HepG2 (cell line): ENCODE data around the gene BBS9. TPM values are rescaled to one million over a fixed set of nuclear protein-coding genes. Genes with fewer than 3 reads are reported as not detected.

ENCODE experiments used
- CCAR2 ChIP-seq: fragments of 200-400 bp; formaldehyde crosslinking; optimal IDR thresholded peaks from 2 replicates; pipeline ENCODE3; 2018; ENCODE audit warnings: low read depth, mild to moderate bottlenecking, low read length, moderate library complexity
- FOXK2 ChIP-seq: fragments of 450-650 bp; IDR thresholded peaks from 2 replicates; pipeline ENCODE4 v1.6.1; 2016
- GFI1 ChIP-seq: sonication (generic); formaldehyde crosslinking; IDR thresholded peaks from 2 replicates; pipeline ENCODE4 v1.5.0; 2020; ENCODE audit warnings: missing genetic modification reagents, mild to moderate bottlenecking, borderline replicate concordance
- GLI4 ChIP-seq: sonication (generic); formaldehyde crosslinking; IDR thresholded peaks from 2 replicates; pipeline ENCODE4 v1.5.1; 2020; ENCODE audit warnings: missing genetic modification reagents, mild to moderate bottlenecking, moderate library complexity, borderline replicate concordance
- GTF2F1 ChIP-seq: fragments of 150-350 bp; IDR thresholded peaks from 2 replicates; pipeline ENCODE4 v1.6.1; 2014; ENCODE audit warnings: low read length
- KDM2A ChIP-seq: sonication (generic); formaldehyde crosslinking; IDR thresholded peaks from 2 replicates; pipeline ENCODE4 v1.4.0; 2020; ENCODE audit warnings: low read depth, missing genetic modification reagents, borderline replicate concordance
- MAFK ChIP-seq, 2 experiments: IDR thresholded peaks in 1 of 2; conservative IDR thresholded peaks in 1 of 2; 2 replicates each; pipeline ENCODE4 v1.6.1; 2011; ENCODE audit warnings: improper control_type of control experiment in 2 of 2, low read length in 2 of 2
- NFIC ChIP-seq: IDR thresholded peaks from 2 replicates; pipeline ENCODE4 v1.6.1; 2012; ENCODE audit warnings: mild to moderate bottlenecking, low read length, inconsistent platforms
- RCOR2 ChIP-seq: IDR thresholded peaks from 2 replicates; pipeline ENCODE4 v1.6.1; 2016; ENCODE audit warnings: missing biosample characterization, missing genetic modification reagents
- SOX5 ChIP-seq: IDR thresholded peaks from 2 replicates; pipeline ENCODE4 v1.6.1; 2016; ENCODE audit warnings: borderline replicate concordance
- SRF ChIP-seq: IDR thresholded peaks from 2 replicates; pipeline ENCODE4 v1.6.1; 2011; ENCODE audit warnings: mild to moderate bottlenecking, low read depth, low read length, moderate library complexity
- ZEB1 ChIP-seq: IDR thresholded peaks from 2 replicates; pipeline ENCODE4 v1.6.1; 2012; ENCODE audit warnings: mild to moderate bottlenecking, low read depth, inconsistent platforms; ENCODE audit not compliant: insufficient replicate concordance
- ZFYVE20 ChIP-seq: sonication (generic); formaldehyde crosslinking; IDR thresholded peaks from 2 replicates; pipeline ENCODE4 v1.8.0; 2023; ENCODE audit warnings: low read depth, mild to moderate bottlenecking, moderate library complexity, missing genetic modification reagents, borderline replicate concordance
- ZNF577 ChIP-seq: sonication (generic); formaldehyde crosslinking; IDR thresholded peaks from 2 replicates; pipeline ENCODE4 v1.4.0; 2020; ENCODE audit warnings: mild to moderate bottlenecking, low read depth, missing genetic modification reagents, borderline replicate concordance
- ZSCAN22 ChIP-seq: sonication (generic); formaldehyde crosslinking; IDR thresholded peaks from 2 replicates; pipeline ENCODE4 v1.4.0; 2020; ENCODE audit warnings: mild to moderate bottlenecking, missing genetic modification reagents
- ZSCAN9 ChIP-seq: IDR thresholded peaks from 2 replicates; pipeline ENCODE4 v1.6.1; 2016; ENCODE audit warnings: borderline replicate concordance
- polyA plus RNA-seq, 8 experiments: library from polyadenylated mRNA; depleted of rRNA in 3 of 8; stranded (reverse) in 7 of 8; unstranded in 1 of 8; fragments of >200 nt; fragmentation: Illumina TruSeq in 4 of 8; extraction: Trizol in 4 of 8; gene quantifications; 2 replicates each; pipeline versions ENCODE4 v1.2.1 to v1.2.3, GENCODE V29; 2011 to 2016; ENCODE audit warnings: low read depth in 4 of 8, missing spikeins in 1 of 8, mixed read lengths in 1 of 8; ENCODE audit not compliant: insufficient read depth in 1 of 8
- total RNA-seq, 5 experiments: library from RNA; depleted of rRNA; stranded (reverse); fragments of >200 nt; fragmentation: Illumina TruSeq; extraction: Trizol; gene quantifications; 2 replicates each; pipeline ENCODE4 v1.2.3, GENCODE V29; 2016; ENCODE audit warnings: low read depth in 1 of 5
- TF ChIP-seq, protein P1 (sequence below): sonication (generic); formaldehyde crosslinking; IDR thresholded peaks from 2 replicates; pipeline ENCODE4 v1.5.0; 2020; ENCODE audit warnings: mild to moderate bottlenecking, missing genetic modification reagents, moderate library complexity
- TF ChIP-seq, protein P2 (sequence below): sonication (generic); formaldehyde crosslinking; IDR thresholded peaks from 2 replicates; pipeline ENCODE4 v1.8.0; 2022; ENCODE audit warnings: mild to moderate bottlenecking, missing genetic modification reagents, moderate library complexity
- TF ChIP-seq, protein P3 (sequence below): IDR thresholded peaks from 2 replicates; pipeline ENCODE4 v1.6.1; 2016; ENCODE audit warnings: missing biosample characterization, missing genetic modification reagents, low read depth
- TF ChIP-seq, protein P4 (sequence below): sonication (generic); formaldehyde crosslinking; IDR thresholded peaks from 2 replicates; pipeline ENCODE4 v1.8.1; 2023; ENCODE audit warnings: mild to moderate bottlenecking, missing genetic modification reagents

The BBS9 gene
- total and polyA plus RNA-seq, 2 of the 13 experiments (the other 11 are each of a cell fraction or from before 2014, with no cell fraction given): 5.1 to 7.8 TPM

DNA sequence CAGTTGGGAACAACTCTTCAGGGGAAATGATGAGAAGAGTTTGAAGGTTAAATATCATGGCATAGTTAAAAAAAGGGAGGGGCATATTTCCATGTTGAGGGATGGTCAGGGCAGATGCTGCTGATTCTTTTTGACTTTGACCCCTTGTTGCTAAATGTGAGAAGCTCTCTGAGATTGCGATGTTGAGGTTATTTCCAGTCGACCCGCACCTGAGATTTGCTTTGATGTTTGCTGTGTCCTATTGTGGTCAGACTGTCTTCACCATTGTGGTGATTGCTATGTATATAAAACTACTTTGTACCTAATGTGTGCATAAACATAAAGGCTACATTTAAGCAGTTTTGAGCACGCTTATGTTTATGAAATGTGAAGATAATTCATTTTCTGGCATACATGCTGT lies 90.9 kb downstream of the BBS9 start (continued):
- TF ChIP-seq NFIC (no peak), ZFYVE20 (no peak), GTF2F1 (no peak), GFI1 (CRISPR knock-in tag) (peak; percentile 95), ZSCAN22 (CRISPR knock-in tag) (no peak), RCOR2 (CRISPR knock-in tag) (no peak; the same call in 1 of the 2 replicates), ZNF577 (no peak), FOXK2 (peak; percentile 72), SOX5 (CRISPR knock-in tag) (peak; percentile 92), SRF (no peak), MAFK (conservative IDR thresholded peaks at IDR 0.05 in 1 of 2, IDR thresholded peaks at IDR 0.05 in 1 of 2; ENCODE audit: low read length in 2 of 2) (no peak), GLI4 (no peak), CCAR2 (no peak), KDM2A (CRISPR knock-in tag) (no peak), ZEB1 (no peak), ZSCAN9 (CRISPR knock-in tag) (no peak)
- TF ChIP-seq, protein P1, sequence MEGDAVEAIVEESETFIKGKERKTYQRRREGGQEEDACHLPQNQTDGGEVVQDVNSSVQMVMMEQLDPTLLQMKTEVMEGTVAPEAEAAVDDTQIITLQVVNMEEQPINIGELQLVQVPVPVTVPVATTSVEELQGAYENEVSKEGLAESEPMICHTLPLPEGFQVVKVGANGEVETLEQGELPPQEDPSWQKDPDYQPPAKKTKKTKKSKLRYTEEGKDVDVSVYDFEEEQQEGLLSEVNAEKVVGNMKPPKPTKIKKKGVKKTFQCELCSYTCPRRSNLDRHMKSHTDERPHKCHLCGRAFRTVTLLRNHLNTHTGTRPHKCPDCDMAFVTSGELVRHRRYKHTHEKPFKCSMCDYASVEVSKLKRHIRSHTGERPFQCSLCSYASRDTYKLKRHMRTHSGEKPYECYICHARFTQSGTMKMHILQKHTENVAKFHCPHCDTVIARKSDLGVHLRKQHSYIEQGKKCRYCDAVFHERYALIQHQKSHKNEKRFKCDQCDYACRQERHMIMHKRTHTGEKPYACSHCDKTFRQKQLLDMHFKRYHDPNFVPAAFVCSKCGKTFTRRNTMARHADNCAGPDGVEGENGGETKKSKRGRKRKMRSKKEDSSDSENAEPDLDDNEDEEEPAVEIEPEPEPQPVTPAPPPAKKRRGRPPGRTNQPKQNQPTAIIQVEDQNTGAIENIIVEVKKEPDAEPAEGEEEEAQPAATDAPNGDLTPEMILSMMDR (CRISPR knock-in tag): no peak
- TF ChIP-seq, protein P2, sequence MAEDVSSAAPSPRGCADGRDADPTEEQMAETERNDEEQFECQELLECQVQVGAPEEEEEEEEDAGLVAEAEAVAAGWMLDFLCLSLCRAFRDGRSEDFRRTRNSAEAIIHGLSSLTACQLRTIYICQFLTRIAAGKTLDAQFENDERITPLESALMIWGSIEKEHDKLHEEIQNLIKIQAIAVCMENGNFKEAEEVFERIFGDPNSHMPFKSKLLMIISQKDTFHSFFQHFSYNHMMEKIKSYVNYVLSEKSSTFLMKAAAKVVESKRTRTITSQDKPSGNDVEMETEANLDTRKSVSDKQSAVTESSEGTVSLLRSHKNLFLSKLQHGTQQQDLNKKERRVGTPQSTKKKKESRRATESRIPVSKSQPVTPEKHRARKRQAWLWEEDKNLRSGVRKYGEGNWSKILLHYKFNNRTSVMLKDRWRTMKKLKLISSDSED (CRISPR knock-in tag): no peak
- TF ChIP-seq, protein P3, sequence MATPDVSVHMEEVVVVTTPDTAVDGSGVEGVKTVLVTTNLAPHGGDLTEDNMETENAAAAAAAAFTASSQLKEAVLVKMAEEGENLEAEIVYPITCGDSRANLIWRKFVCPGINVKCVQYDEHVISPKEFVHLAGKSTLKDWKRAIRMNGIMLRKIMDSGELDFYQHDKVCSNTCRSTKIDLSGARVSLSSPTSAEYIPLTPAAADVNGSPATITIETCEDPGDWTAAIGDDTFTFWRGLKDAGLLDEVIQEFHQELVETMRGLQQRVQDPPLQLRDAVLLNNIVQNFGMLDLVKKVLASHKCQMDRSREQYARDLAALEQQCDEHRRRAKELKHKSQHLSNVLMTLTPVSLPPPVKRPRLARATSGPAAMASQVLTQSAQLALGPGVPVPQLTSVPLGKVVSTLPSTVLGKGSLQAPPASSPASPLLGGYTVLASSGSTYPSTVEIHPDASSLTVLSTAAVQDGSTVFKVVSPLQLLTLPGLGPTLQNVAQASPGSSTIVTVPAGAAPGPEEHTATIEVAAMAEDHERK (CRISPR knock-in tag): no peak
- TF ChIP-seq, protein P4, sequence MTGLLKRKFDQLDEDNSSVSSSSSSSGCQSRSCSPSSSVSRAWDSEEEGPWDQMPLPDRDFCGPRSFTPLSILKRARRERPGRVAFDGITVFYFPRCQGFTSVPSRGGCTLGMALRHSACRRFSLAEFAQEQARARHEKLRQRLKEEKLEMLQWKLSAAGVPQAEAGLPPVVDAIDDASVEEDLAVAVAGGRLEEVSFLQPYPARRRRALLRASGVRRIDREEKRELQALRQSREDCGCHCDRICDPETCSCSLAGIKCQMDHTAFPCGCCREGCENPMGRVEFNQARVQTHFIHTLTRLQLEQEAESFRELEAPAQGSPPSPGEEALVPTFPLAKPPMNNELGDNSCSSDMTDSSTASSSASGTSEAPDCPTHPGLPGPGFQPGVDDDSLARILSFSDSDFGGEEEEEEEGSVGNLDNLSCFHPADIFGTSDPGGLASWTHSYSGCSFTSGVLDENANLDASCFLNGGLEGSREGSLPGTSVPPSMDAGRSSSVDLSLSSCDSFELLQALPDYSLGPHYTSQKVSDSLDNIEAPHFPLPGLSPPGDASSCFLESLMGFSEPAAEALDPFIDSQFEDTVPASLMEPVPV (CRISPR knock-in tag): no peak
